H9 (cell line): Measurements from ENCODE around the gene GCN1. TPM values are rescaled to one million over a fixed set of nuclear protein-coding genes. Genes with fewer than 3 reads are reported as not detected.

Experiments
- DNase-seq: peaks from one replicate; pipeline ENCODE4 v3.0.0-alpha.2; 2017
- H2AFZ ChIP-seq: one replicate; pipeline ENCODE4 v1.6.1; 2013; ENCODE audit warnings: mild to moderate bottlenecking, low read length, control low read depth, moderate library complexity
- H2AK5ac ChIP-seq: 2 replicates; pipeline ENCODE4 v1.6.1; 2013; ENCODE audit warnings: low read length, control low read depth, mixed read lengths; ENCODE audit not compliant: insufficient read length
- H2BK120ac ChIP-seq: one replicate; pipeline ENCODE4 v1.6.1; 2013; ENCODE audit warnings: low read depth, mild to moderate bottlenecking, low read length, control low read depth, inconsistent platforms; ENCODE audit not compliant: poor library complexity, severe bottlenecking
- H2BK12ac ChIP-seq: 2 replicates; pipeline ENCODE4 v1.6.1; 2013; ENCODE audit warnings: low read length, control low read depth, mixed read lengths, low read depth; ENCODE audit not compliant: insufficient read length
- H2BK15ac ChIP-seq: 2 replicates; pipeline ENCODE4 v1.6.1; 2013; ENCODE audit warnings: low read depth, low read length, control low read depth
- H2BK20ac ChIP-seq: one replicate; pipeline ENCODE4 v1.6.1; 2013; ENCODE audit warnings: low read depth, mild to moderate bottlenecking, low read length, control low read depth, inconsistent platforms; ENCODE audit not compliant: poor library complexity, severe bottlenecking
- H2BK5ac ChIP-seq: 2 replicates; pipeline ENCODE4 v1.6.1; 2013; ENCODE audit warnings: low read length, control low read depth, mixed read lengths; ENCODE audit not compliant: insufficient read length
- H3K14ac ChIP-seq: 2 replicates; pipeline ENCODE4 v1.6.1; 2013; ENCODE audit warnings: low read length, control low read depth; ENCODE audit not compliant: insufficient read depth
- H3K18ac ChIP-seq: 2 replicates; pipeline ENCODE4 v1.6.1; 2013; ENCODE audit warnings: low read depth, mild to moderate bottlenecking, mixed read lengths, low read length, control low read depth; ENCODE audit not compliant: insufficient read length
- H3K23ac ChIP-seq: 2 replicates; pipeline ENCODE4 v1.6.1; 2013; ENCODE audit warnings: low read length, control low read depth, mixed read lengths, low read depth; ENCODE audit not compliant: insufficient read length
- H3K23me2 ChIP-seq: 2 replicates; pipeline ENCODE4 v1.6.1; 2013; ENCODE audit warnings: low read depth, mild to moderate bottlenecking, mixed read lengths, low read length, control low read depth; ENCODE audit not compliant: insufficient read length, poor library complexity, severe bottlenecking
- H3K27ac ChIP-seq: 2 replicates; pipeline ENCODE4 v1.5.1; 2013; ENCODE audit warnings: low read length, control low read depth, mixed read lengths, low read depth; ENCODE audit not compliant: insufficient read length
- H3K27me3 ChIP-seq: 2 replicates; pipeline ENCODE4 v1.6.1; 2013; ENCODE audit warnings: low read length, control low read depth, inconsistent platforms; ENCODE audit not compliant: insufficient read depth
- H3K4ac ChIP-seq: 2 replicates; pipeline ENCODE4 v1.6.1; 2013; ENCODE audit warnings: low read depth, mild to moderate bottlenecking, control low read depth, inconsistent platforms, low read length, moderate library complexity
- H3K4me1 ChIP-seq: 2 replicates; pipeline ENCODE4 v1.6.1; 2013; ENCODE audit warnings: low read length, control low read depth, inconsistent platforms; ENCODE audit not compliant: insufficient read depth
- H3K4me2 ChIP-seq: 2 replicates; pipeline ENCODE4 v1.6.1; 2013; ENCODE audit warnings: low read length, control low read depth, mixed read lengths; ENCODE audit not compliant: insufficient read length, insufficient read depth
- H3K56ac ChIP-seq: 2 replicates; pipeline ENCODE4 v1.6.1; 2013; ENCODE audit warnings: low read depth, mild to moderate bottlenecking, mixed read lengths, low read length, control low read depth; ENCODE audit not compliant: insufficient read length
- H3K79me1 ChIP-seq: 2 replicates; pipeline ENCODE4 v1.6.1; 2013; ENCODE audit warnings: low read depth, mild to moderate bottlenecking, moderate library complexity, low read length, control low read depth, inconsistent platforms; ENCODE audit not compliant: insufficient read depth, poor library complexity, severe bottlenecking
- H3K79me2 ChIP-seq: 2 replicates; pipeline ENCODE4 v1.6.1; 2013; ENCODE audit warnings: low read length, control low read depth, inconsistent platforms; ENCODE audit not compliant: insufficient read depth
- H3K9ac ChIP-seq: 2 replicates; pipeline ENCODE4 v1.6.1; 2013; ENCODE audit warnings: low read length, control low read depth, mixed read lengths; ENCODE audit not compliant: insufficient read length; ENCODE audit errors: extremely low read depth
- H3K9me3 ChIP-seq: one replicate; pipeline ENCODE4 v1.6.1; 2013; ENCODE audit warnings: low read depth, low read length, inconsistent platforms; ENCODE audit not compliant: control insufficient read depth
- H3T11ph ChIP-seq: one replicate; pipeline ENCODE4 v1.6.1; 2013; ENCODE audit warnings: mild to moderate bottlenecking, low read length, control low read depth, inconsistent platforms
- H4K20me1 ChIP-seq: one replicate; pipeline ENCODE4 v1.6.1; 2013; ENCODE audit not compliant: control insufficient read depth, insufficient read length, insufficient read depth
- H4K5ac ChIP-seq: 2 replicates; pipeline ENCODE4 v1.6.1; 2013; ENCODE audit warnings: low read depth, mild to moderate bottlenecking, mixed read lengths, low read length, control low read depth; ENCODE audit not compliant: insufficient read length
- H4K8ac ChIP-seq: replicated peaks from 2 replicates; pipeline ENCODE4 v1.6.1; 2013; ENCODE audit warnings: low read length, control low read depth, mixed read lengths, low read depth; ENCODE audit not compliant: insufficient read length
- H4K91ac ChIP-seq: 2 replicates; pipeline ENCODE4 v1.6.1; 2013; ENCODE audit warnings: low read depth, mild to moderate bottlenecking, moderate library complexity, mixed read lengths, low read length, control low read depth; ENCODE audit not compliant: insufficient read length
- H3K27ac Mint-ChIP-seq, 3 experiments: 2 replicates in 2 of 3; 3 replicates in 1 of 3; pipeline ENCODE4 v1.8.0; 2020 to 2021; ENCODE audit warnings: mixed read lengths in 3 of 3, mild to moderate bottlenecking in 1 of 3, moderate library complexity in 1 of 3
- H3K27me3 Mint-ChIP-seq: 2 replicates; pipeline ENCODE4 v1.8.0; 2021; ENCODE audit warnings: low read depth, mild to moderate bottlenecking, moderate library complexity, mixed read lengths
- H3K36me3 Mint-ChIP-seq, 3 experiments: 2 replicates in 2 of 3; 3 replicates in 1 of 3; pipeline ENCODE4 v1.8.0; 2020 to 2021; ENCODE audit warnings: low read depth in 3 of 3, mixed read lengths in 3 of 3; ENCODE audit not compliant: insufficient read depth in 1 of 3
- H3K4me1 Mint-ChIP-seq, 2 experiments: 2 replicates each; pipeline ENCODE4 v1.8.0; 2020; ENCODE audit warnings: mixed read lengths in 2 of 2
- H3K4me3 Mint-ChIP-seq, 2 experiments: 2 replicates in 1 of 2; 3 replicates in 1 of 2; pipeline ENCODE4 v1.8.0; 2020 to 2021; ENCODE audit warnings: mild to moderate bottlenecking in 2 of 2, mixed read lengths in 2 of 2, moderate library complexity in 1 of 2
- H3K9me3 Mint-ChIP-seq, 2 experiments: 2 replicates in 1 of 2; 3 replicates in 1 of 2; pipeline ENCODE4 v1.8.0; 2020; ENCODE audit warnings: mild to moderate bottlenecking in 2 of 2, mixed read lengths in 2 of 2, moderate library complexity in 1 of 2
- WGBS: extraction: QIAGEN DNeasy Blood & Tissue Kit; methylation state at CpG from one replicate; pipeline ENCODE4 v1.1.7; 2013; ENCODE audit warnings: missing lambda C conversion rate, low lambda C conversion rate, mixed read lengths; ENCODE audit not compliant: insufficient read length; ENCODE audit errors: extremely low coverage; 5-methylcytosine and 5-hydroxymethylcytosine counted together
- total RNA-seq: library from RNA; stranded (reverse); gene quantifications from 2 replicates; pipeline ENCODE4 v1.2.1, GENCODE V29; 2021
- TF ChIP-seq, protein P1 (sequence below): fragments of 200-600 bp; sonication (generic); conservative IDR thresholded peaks from 3 replicates; pipeline ENCODE4 v1.8.0; 2021; ENCODE audit warnings: antibody characterized with exemption, mild to moderate bottlenecking

Gene GCN1
- total RNA-seq, 1 experiment from 2014 or later: 137 TPM

DNA sequence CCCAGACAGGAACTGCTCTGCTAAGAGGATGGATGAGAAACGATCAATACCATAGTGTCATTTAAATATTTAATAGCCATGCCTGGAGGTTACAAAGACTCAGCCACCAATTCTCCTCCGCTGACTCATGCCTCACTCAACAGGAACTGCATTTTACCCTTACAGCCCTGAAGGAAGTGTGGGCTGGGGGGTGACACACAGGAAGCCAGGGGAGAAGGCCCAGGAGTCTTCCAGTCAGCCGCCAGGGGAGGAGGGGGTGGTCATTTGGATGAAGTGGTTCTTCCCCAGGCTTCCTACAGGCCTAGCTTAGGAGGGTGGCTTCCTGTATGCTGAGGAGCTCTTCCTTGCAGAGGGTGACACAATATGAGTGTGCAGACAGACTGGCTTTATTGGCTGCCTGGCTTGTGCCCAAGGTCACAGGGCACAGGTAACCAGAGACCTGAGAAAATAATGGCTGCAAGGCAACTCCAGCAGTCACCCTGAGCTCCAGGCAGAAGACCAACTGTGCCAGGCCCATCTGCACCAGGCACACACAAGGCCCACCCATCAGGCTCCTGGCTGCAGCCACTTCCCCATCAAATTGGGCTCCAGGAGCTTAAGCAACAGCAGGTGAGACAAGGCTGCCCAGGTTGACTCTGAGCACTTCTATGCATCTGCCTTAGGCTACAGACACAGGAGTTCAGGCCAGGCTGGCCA is 36.9 kb upstream of the GCN1 start:
- H2BK15ac ChIP-seq: no peak overlapping the region
- peak; percentile 96 for DNase-seq
- Mint-ChIP-seq H3K4me3 (peak overlapping the region; percentile 51 to 67), H3K27me3 (no peaks in the 10 kb centered on the region), H3K4me1 (peaks cover 86 to 88% of the 10 kb centered on the region in 2 experiments), H3K36me3 (peaks cover 0 to 3% (median 2%) of the 10 kb centered on the region in 3 experiments; a peak in 3 of 7 replicates), H3K27ac (peak overlapping the region; percentile 99), H3K9me3 (no peaks in the 10 kb centered on the region)
- peak overlapping the region; percentile 86 for H3K27ac ChIP-seq
- H3K9me3 ChIP-seq: no peaks in the 10 kb centered on the region
- H4K5ac ChIP-seq: no peak overlapping the region
- peak overlapping the region; percentile 19 for H3K4me2 ChIP-seq
- no CpG with 5 or more reads among the region's 3 CpGs for WGBS
- H3K79me2 ChIP-seq: peaks cover 6% of the 10 kb centered on the region; the same call in 1 of the 2 replicates
- no peak overlapping the region for H2BK12ac ChIP-seq
- H3K79me1 ChIP-seq: peaks cover 3% of the 10 kb centered on the region
- TF ChIP-seq, protein P1, sequence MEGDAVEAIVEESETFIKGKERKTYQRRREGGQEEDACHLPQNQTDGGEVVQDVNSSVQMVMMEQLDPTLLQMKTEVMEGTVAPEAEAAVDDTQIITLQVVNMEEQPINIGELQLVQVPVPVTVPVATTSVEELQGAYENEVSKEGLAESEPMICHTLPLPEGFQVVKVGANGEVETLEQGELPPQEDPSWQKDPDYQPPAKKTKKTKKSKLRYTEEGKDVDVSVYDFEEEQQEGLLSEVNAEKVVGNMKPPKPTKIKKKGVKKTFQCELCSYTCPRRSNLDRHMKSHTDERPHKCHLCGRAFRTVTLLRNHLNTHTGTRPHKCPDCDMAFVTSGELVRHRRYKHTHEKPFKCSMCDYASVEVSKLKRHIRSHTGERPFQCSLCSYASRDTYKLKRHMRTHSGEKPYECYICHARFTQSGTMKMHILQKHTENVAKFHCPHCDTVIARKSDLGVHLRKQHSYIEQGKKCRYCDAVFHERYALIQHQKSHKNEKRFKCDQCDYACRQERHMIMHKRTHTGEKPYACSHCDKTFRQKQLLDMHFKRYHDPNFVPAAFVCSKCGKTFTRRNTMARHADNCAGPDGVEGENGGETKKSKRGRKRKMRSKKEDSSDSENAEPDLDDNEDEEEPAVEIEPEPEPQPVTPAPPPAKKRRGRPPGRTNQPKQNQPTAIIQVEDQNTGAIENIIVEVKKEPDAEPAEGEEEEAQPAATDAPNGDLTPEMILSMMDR: peak; percentile 16; the same call in 1 of the 3 replicates
- H3K18ac ChIP-seq: peak overlapping the region; percentile 88
- H3K4ac ChIP-seq: no peak overlapping the region
- H3K23ac ChIP-seq: no peak overlapping the region
- H3K9ac ChIP-seq: no peak overlapping the region
- H3K4me1 ChIP-seq: peaks cover 39% of the 10 kb centered on the region
- H2AFZ ChIP-seq: no peak overlapping the region
- no peaks in the 10 kb centered on the region for H4K20me1 ChIP-seq
- H4K91ac ChIP-seq: no peak overlapping the region
- no peak overlapping the region for H2AK5ac ChIP-seq
- H3K23me2 ChIP-seq: peaks cover 3% of the 10 kb centered on the region
- no peak overlapping the region for H3K56ac ChIP-seq
- H2BK5ac ChIP-seq: peak overlapping the region; percentile 0
- peak overlapping the region; percentile 0; the same call in 1 of the 2 replicates for H3K14ac ChIP-seq
- no peak overlapping the region for H4K8ac ChIP-seq
- no peak overlapping the region for H3T11ph ChIP-seq
- H2BK20ac ChIP-seq: no peak overlapping the region
- H3K27me3 ChIP-seq: no peaks in the 10 kb centered on the region
- H2BK120ac ChIP-seq: no peak overlapping the region
